Endothelial cell of umbilical vein (primary cell): ENCODE results near the gene LMCD1.

Experiments used
- EZH2 ChIP-seq: IDR thresholded peaks from 2 replicates; pipeline ENCODE4 v1.6.1; 2012; ENCODE audit warnings: borderline replicate concordance, low read depth, mild to moderate bottlenecking, moderate library complexity, low read length, inconsistent platforms; ENCODE audit not compliant: severe bottlenecking
- FOS ChIP-seq: IDR thresholded peaks from 2 replicates; pipeline ENCODE4 v1.6.1; 2011; ENCODE audit warnings: mild to moderate bottlenecking, low read length, moderate library complexity, borderline replicate concordance; ENCODE audit not compliant: insufficient read depth
- GATA2 ChIP-seq: IDR thresholded peaks from 2 replicates; pipeline ENCODE4 v1.7.0; 2011; ENCODE audit warnings: low read depth, mild to moderate bottlenecking, moderate library complexity, mixed read lengths, low read length; ENCODE audit not compliant: insufficient read length, insufficient read depth
- JUN ChIP-seq: IDR thresholded peaks from 2 replicates; pipeline ENCODE4 v1.6.1; 2011; ENCODE audit warnings: borderline replicate concordance, low read depth; ENCODE audit not compliant: insufficient read length, insufficient read depth
- MYC ChIP-seq: IDR thresholded peaks from one replicate; pipeline ENCODE4 v1.6.1; 2011; ENCODE audit warnings: mild to moderate bottlenecking, low read depth, low read length
- POLR2A ChIP-seq: IDR thresholded peaks from 2 replicates; pipeline ENCODE4 v1.6.1; 2012; ENCODE audit warnings: low read depth, mild to moderate bottlenecking, control low read depth, low read length
- POLR2AphosphoS5 ChIP-seq: IDR thresholded peaks from 2 replicates; pipeline ENCODE4 v1.6.1; 2012; ENCODE audit warnings: low read depth, mild to moderate bottlenecking, control low read depth, low read length, moderate library complexity; ENCODE audit not compliant: insufficient read depth
- TF ChIP-seq, protein P1 (sequence below), 2 donors: IDR thresholded peaks; 1 replicate in 1 of 2; 2 replicates in 1 of 2; pipeline ENCODE4 v1.5.1; 2011; ENCODE audit warnings: low read length in 2 of 2, mild to moderate bottlenecking in 2 of 2, moderate library complexity in 2 of 2, control low read depth in 1 of 2, inconsistent platforms in 1 of 2, low read depth in 1 of 2; ENCODE audit not compliant: insufficient read depth in 1 of 2; ENCODE audit errors: extremely low read depth in 1 of 2
- TF ChIP-seq, protein P2 (sequence below): IDR thresholded peaks from 2 replicates; pipeline ENCODE4 v1.6.1; 2011; ENCODE audit not compliant: insufficient read depth, insufficient read length

DNA sequence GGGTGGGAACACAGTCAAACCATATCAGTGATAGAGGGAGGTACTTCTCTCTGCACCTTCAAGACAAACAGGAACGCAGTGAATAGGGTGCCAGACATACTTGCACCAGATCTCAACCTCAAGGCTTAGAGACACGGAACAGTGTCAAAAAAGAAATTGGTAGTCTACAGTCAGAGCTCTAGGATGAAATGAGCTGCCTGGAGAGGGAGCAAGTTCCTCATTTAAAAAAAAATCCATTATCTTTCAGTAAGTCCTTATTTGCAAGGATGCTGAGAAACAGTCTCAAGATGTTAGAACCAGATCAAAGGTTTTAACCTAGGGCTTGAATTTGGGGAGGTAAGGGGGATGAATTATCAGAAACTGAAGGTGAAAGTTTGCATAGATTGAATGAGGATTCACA is 20.2 kb upstream of the LMCD1 start:
- TF ChIP-seq POLR2AphosphoS5 (no peak), EZH2 (no peak), POLR2A (no peak), MYC (no peak), FOS (no peak), JUN (no peak), GATA2 (no peak)
- TF ChIP-seq, protein P1, sequence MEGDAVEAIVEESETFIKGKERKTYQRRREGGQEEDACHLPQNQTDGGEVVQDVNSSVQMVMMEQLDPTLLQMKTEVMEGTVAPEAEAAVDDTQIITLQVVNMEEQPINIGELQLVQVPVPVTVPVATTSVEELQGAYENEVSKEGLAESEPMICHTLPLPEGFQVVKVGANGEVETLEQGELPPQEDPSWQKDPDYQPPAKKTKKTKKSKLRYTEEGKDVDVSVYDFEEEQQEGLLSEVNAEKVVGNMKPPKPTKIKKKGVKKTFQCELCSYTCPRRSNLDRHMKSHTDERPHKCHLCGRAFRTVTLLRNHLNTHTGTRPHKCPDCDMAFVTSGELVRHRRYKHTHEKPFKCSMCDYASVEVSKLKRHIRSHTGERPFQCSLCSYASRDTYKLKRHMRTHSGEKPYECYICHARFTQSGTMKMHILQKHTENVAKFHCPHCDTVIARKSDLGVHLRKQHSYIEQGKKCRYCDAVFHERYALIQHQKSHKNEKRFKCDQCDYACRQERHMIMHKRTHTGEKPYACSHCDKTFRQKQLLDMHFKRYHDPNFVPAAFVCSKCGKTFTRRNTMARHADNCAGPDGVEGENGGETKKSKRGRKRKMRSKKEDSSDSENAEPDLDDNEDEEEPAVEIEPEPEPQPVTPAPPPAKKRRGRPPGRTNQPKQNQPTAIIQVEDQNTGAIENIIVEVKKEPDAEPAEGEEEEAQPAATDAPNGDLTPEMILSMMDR (IDR thresholded peaks at IDR 0.05; ENCODE audit: extremely low read depth in 1 of 2, insufficient read depth in 1 of 2, low read depth in 1 of 2, low read length in 2 of 2) = no peak
- TF ChIP-seq, protein P2, sequence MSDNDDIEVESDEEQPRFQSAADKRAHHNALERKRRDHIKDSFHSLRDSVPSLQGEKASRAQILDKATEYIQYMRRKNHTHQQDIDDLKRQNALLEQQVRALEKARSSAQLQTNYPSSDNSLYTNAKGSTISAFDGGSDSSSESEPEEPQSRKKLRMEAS = no peak
